Measurements from ENCODE around the gene ERN1.
"Not testable (repeated sequence)": the region's sequence is repeated elsewhere in the genome, so short reads cannot be mapped to it uniquely, and the experiment has no call there.

Gene ERN1
- 46.2 to 289 (median 168) reads per million in 4 experiments for total RNA-seq

DNA sequence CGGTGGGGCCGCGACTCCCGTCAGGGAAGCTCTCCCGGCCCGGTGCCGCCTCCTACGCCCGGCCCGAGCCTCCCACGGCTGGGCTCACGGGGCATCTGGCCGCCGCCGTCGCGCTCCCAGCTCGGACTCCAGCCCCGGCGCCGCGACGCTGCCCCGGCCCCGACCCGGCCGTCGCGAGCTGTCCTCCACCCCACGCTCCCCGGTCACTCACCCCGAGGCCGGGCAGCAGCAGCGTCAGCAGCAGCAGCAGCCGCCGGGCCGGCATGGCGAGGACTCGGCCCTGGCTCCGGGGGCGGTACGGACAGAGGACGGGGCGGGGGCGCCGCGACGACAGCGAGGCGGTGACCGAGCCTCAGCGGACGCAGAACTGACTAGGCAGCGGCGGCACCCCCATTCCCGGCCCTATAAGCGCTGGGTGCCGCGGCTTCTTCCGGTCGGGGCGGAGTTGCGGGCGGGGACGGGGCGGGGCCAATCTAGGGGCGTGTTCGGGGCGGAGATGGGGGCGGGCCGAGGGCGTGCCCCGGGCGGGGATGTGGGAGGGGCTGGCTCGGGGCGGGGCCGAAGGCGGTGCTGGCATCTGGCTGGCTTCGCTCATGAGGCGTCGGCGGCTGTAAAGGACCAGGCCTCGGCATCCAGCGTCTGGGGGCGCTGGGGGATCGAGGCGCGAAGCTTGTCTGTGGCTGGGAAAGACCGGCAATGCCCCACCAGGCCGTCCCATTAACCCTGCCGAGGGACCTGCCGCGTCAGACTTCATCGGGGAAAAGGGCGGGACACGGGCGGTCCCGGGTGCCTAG, at the start of gene ERN1:
Gene ERN1 (minus strand): TSS at position 380 of the 794 bp plus-strand sequence. CDS start 115 bp downstream, at position 265.
- DNase-seq = peak; percentile 92

DNA sequence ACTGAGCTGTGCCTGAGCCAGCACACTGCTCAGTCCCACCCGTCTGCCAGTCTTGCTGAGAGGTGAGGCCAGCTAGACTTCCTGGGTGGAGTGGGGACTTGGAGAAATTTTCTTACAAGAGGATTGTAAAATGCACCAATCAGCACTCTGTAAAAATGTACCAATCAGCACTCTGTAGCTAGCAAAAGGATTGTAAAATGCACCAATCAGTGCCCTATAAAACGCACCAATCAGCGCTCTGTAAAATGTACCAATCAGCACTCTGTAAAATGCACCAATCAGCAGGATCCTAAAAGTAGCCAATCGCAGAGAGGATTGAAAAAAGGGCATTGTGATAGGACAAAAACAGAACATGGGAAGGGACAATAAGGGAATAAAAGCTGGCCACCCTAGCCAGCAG, 49.1 kb upstream of the ERN1 start:
- DNase-seq = not testable (repeated sequence)

DNA sequence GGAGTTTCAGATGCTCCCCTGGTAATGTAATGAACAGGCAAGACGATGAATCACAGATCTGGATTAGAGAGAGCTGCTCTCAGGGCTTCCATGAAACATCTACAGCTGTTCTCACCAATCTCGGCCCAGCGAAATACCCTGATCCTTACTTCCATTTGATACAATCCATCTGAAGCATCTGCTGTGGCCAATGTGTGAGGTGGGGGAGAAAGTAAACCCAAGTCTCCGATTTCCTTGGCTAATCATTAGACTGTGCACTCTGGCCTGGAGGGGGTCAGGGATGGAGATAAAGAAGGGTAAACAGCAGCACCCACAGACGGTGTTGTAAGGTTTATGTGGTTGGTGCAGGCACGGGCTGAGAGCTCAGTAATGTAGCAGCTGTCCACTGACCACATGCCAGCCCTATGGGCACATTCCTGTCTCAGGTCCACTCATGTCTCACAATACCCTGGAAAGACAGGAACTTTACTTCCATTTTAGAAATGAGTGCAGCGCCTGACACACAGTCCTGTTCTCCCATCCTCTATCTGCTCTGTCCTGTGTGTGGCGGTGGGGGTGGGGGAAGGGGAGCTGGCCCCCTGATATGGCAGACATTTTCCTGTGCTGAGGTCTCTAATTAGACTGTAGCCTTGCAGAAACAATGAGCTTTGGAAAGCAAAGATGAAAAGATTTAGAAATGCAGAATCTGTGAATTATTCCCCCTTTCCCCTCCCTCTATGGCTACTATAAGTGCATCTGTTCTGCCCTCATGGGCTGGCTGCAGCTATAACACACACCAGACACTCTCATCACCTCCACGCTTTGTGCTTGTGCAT, 48.3 kb upstream of the ERN1 start:
- DNase-seq = no peak

DNA sequence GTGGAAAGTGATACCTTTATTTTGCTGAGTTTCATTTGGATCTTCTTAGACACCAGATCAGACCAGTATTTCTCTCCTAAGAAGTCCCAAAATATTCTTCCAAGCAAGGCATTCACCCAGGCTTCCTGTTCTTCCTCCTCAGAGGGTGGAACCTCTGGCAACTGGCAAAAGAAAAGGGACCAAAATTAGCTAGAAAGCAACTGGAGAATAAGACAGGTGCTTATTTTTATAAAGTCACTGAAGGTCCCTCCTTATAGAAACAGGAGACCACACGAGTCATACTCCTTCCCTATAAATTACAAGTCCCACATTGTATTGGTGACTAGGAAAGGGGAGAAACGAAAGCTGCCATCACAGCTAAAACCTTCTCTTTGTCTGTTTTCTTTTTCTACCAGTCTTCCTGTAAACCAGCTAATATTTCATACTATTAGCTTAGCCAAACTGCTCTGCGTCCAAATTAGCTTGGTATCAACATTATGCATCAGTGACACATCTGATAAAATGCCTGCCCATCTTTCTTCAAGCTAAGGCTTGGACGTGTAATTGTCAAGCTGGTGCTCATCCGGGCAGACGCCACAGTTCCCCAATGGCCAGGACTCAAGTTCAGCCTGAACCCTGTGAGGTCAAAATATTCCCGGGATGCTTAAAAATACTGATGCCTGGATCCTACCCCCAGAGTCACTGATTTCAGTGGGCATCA, 47.5 kb upstream of the ERN1 start:
- no peak for DNase-seq

DNA sequence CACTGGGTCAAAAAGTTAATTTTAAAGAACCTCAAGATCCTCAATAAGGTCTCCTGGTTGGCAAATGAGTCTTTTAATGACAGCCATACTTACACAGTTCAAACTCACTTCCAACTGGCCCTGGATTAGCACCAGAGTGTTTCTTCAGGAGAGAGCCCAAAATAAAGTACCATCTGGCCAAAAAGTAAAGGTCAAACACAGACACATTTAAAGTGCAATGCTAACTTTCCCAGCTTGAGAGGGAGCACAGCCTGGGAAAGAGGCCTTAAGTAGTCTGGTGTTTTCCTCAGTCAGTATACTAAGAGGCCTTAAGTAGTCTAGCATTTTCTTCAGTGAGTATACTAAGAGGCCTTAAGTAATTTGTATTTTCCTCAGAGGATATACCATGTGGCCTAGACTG, 46.6 kb upstream of the ERN1 start:
- no peak for DNase-seq

DNA sequence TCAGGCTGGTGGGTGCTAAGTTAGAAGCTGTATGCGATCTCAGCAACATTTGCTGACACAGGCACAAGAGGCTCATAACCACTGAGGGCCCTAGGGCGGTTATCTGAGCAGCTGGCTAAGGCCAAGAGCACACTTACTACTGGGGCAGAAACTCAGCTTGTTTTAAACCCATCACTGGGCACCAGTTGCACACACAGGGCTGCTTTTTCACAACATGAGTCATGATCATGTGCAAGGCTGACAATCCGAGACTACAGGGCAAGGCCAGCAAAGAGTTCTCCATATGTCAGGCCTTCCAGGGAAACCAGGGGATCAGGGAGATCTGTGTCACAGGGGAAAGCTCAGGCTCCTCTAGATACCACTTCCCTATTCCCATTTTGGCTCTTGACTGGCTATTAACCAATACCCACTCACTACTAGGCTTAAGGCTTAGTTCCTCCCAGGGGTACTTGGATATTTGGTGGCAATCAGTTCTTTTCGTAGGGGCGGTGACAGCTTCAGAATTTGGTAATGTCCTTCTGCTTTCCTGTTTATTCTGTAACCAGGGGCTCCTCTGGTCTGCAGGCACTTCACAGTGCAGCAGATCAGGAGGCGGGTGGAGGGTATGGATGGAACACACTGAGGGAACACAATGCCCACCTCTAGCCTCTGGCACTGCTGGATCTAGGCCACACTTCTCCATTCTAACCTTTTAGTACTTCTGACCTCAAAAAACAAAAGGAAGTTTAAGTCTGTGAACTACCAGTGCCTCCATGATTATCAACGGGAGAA, 44.9 kb upstream of the ERN1 start:
- DNase-seq = no peak

DNA sequence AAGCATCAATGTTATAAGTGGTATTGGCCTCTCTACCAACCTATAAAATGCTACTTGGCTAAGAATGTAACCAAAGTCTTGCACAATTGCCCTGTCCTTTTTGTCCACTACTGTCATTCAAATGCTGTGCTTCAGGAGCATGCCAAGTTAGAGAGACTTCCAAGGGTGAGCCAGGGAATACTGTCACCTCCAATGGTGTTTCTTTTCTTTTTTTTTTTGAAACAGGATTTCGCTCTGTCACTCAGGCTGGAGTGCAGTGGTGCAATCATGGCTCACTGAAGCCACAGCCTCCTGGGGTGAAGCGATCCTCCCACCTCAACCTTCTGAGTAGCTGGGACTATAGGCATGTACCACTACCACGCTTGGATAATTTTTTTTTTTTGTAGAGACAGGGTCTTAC, 43.7 kb upstream of the ERN1 start:
- no peak for DNase-seq

DNA sequence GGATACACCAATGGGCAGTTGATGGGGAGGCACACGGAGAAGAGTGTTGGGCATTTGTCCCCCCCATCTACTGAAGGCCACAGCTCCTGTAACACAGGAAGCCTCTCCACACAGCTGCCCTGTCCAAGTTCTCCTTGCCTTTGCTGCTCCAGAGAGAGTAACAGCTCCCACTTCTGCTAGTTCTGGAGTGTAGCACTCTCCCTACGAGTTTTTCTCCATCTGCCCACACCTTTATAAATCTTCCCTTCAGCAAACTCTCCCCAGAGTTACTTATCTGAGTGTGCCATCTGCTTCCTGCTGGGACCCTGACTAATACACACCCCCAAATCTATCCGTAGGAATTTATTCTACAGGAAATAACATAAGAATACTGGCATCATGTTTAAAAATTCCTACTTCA, 42.6 kb upstream of the ERN1 start:
- no peak for DNase-seq

DNA sequence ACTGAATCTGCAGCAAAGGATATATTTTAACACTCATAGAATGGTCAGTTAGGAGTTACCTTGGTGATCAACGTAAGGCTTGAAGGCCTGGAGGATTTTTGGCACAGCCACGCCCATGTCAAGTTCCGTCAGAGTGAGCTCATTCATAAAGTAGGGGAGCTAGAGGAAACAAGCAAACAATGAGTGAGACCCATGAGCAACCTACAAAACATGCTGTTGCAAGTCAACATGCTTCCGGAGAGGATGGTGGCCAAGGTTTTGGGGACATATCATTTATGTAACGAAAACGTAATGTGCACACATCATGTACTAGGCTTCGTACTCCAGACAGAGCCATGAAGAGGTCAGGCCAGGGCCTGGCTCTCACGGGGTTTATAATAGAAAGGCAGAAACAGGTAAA, 41.1 kb upstream of the ERN1 start:
- DNase-seq = no peak

DNA sequence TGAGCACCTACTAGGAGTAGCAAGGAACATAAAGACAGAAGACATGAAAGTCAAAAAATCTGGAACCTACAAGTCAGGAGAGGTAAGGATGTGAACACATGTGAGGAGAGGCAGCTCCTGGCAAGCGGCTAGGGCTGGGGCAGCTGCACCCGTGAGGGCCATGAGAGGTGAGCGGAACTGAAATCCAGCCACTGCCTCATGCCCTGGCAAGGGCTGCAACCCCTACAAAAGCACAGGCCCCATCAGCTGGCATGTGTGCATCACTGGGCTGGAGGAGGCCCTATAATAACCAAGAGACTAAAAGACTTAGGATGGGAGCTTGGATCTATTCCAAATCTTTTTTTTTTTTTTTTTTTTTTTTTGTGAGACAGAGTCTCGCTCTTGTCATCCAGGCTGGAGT, 40.3 kb upstream of the ERN1 start:
- DNase-seq = no peak

DNA sequence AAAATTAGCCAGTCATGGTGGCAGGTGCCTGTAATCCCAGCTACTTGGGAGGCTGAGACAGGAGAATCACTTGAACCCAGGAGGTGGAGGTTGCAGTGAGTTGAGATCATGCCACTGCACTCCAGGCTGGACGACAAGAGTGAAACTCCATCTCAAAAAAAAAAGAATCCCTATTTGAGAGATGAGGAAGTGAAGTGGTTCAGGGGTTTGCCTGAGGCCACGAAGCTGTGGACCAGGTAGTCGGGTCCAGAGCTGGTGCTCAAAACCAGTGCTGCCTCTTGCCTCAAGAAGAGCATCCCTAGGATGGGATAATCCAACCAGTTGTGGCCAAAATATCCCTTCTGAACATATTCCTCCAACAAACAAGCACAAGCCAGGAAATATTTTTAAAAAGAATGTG, 37.7 kb upstream of the ERN1 start:
- not testable (repeated sequence) for DNase-seq

DNA sequence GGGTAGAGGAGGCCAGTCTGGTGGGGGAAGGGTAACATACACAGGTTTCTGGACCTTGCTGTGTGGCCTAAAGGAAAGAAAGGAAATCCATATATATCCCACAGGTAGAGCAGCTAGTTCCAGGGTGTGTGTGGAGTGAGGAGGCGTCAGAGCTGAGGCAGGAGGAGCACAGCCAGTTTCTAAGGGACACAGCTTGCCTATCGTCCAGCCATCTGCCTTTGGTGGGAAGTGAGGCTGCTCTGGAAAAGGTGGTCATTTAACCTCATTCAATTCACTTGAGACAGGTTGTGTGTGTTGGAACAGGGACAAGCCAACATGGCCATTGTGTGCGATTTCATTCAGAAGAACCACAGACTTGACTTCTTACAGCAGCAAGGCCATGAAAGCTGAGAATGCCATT, 36.9 kb upstream of the ERN1 start:
- DNase-seq = no peak

DNA sequence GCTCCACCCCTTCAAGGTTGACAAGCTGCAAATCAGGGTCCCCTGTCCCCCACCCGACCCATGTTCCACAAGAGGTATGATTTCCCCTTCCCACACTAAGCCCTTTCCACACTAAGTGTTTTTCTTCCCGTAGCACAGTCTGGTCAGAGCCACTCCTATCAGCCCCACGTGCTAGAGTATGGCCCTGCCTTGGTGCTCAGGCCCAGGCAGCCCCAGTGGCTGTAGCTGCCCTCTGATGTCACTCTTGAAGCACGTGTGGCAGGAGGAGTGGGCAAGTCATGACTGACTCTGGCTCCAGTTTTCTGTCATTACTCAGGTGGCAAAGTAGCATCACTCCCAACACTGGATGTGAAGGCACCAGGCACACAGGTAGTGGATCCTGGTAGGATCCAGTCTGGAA, 35.4 kb upstream of the ERN1 start:
- DNase-seq = no peak

DNA sequence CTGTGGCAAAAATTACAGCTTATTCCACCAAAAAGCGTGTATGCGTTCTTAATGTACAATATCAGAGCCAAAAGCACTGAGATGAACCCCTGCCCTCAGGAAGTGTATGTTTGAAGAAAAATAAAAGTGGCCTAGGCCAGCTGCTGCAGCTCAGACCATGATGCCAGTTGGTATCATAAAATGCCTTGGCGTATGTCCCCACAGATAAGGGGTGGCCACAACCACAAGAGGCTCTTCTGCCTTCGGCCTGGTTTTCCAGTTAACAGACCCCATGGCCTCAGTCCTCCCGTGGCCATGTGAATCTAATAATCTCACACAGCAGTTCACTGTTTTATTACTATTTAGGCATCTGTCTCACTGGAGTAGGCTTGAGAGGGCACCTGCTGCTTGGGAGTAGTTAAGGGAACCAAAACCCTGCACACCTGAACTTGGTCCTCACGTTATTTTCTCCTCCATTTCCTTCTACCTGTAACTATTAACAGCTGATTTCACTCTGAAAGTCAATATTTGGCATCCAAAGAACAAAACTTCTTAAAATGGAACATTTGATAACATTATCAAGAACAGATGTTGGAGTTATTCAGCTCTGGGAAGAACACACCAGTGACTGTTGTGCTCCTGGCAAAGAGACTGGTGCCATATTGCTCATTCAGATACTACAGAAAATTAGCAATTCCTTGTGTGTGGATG, 34.8 kb upstream of the ERN1 start:
- no peak for DNase-seq

DNA sequence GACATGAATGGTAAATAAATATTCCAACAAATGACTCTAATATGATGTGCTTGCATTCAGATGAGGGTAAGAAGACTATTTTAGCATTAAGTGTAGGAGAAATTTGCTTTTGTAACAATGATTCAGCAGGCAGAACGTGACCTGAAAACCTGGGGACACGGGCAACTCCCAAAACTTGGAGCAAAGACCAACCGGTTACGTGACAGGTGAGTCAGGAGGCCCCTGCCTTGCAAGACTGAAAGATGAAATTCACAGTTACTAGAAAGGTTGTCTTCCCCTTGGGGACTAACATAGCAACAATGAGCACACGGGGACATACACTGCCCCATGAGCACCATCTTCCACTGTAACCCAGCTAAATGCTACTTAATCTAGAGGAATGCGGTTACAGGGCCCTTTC, 33.5 kb upstream of the ERN1 start:
- no peak for DNase-seq

DNA sequence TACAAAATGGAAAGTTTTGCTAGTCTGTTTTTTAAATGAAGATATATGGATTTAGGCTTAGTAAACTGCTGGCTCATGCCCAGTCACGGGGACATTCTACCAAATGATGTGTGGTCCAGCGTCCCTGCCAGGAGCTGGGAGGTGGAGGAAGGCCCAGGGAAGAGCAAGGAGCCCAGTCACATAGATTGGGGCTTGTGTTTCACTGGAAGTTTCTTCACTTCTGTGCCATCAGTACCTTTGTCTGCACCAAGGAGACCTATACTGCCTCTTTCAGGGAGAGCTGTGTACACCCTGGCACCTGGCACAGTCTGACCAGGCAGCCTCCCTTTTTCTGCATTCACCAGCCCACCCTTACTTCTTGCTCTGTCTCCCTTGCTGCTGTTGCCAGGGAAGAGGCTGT, 32.6 kb upstream of the ERN1 start:
- DNase-seq = no peak

DNA sequence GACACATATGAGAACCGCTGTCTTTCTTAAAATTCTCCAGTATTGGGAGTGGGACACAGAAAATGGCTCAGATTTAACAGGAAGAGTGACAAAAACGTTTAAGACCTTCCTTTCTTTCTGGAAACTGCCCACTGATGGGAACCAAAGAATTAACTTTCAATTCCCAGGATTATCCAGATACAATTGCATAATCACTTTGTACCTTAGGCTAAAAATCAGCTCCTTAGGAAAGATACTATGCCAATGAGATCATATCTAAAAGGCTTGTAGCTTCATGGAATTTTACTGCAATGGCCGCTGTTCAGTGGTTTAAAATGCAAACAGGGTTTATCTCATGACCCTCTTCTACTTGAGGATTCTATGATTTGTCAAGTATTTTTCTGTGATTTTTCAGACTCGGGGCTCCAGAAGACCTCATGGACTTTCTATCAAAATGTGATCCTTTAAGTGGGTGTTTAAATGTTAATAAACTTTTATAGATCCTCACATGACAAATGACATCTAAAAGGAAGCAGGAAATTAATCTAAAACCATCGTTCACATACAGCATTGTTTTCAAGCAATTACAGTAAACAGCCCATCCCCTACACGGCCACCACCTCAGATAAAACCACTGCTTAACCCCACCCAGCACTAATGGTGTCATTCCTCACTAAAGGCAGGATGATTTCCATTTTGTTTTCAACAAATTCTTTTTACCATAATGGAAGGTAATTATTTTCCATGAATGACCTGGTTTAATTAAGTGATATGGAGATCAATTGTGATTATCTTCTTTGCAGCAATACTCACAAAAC, 31.6 kb upstream of the ERN1 start:
- no peak for DNase-seq

DNA sequence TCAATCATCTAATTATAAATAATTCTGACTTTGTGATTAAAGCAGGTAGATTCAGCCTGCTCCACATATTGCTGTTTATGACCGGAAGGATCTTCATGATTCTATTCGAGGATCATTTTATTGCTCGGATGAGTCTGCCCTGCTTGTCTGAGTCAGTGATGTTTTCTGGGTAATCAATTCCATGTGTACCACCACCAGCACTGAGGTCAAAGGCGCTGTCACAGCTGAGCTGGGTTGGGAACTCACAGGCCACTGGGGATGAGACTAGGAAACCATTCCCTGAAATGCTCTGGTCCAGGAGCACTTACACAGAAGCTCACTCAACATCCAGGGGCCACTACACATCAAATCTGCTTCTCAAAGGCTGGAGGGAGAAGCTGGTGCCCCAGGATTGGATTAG, 30.4 kb upstream of the ERN1 start:
- DNase-seq = no peak

DNA sequence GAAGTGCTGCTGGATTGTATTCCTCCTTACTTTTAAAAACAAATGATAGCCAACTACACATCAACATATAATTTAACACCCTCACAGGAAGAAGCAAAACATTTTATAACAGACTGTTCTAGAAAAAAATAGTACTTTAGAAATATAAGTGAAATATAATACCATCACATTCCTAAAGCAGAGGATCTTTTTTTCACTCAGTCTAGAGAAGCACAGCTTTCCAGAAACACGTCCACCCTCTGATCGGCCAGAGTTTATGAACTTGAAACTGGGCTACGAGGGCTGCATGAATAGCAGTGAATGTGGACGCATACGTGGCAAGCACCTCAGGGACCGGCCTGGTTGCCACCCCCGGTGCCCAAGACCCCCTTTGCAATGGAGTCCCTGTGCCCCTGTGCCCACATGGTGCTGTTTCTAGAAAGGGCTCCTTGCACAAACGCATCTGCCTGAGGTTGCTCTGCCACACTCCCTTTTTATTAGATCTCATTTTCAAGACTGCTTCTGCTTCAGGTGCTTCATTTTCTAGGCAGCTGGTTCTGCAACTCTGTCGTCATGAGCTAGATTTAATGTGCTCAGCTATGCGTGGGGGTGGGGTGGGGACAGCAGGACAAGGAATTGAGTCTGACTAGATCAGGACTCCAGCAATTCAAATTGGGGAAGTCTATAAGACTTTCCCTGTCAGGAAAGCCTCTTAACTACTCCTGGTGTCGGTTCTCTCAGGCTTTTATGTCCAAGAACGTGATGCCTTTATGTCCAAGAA, 29.1 kb upstream of the ERN1 start:
- no peak for DNase-seq

DNA sequence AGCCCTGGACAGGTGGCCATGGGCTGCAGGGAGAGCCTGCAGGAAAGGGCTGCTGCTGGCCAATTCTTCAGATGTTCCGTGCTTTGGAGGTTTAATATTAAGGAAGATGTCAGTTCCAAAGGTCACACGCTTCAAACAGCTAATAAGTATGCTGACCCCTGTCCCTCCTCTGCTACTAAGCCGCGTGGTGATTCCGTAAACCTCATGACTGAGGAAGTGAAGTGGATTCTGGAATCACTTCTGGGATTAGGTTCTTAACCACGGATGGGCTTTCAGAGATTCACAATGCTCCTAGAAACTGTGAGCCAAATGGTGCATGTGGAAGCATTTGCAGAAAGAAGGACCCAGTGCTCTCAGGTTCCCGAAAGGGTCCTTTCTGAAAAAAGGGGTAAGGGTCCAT, 28.5 kb upstream of the ERN1 start:
- DNase-seq = no peak
